Ovary (tissue), 3 donors: Measurements from ENCODE around the gene IFIT3.

Source experiments
- POLR2A ChIP-seq: fragments of 450-650 bp; IDR thresholded peaks from one replicate; pipeline ENCODE4 v1.6.1; 2017; ENCODE audit warnings: antibody characterized with exemption, mild to moderate bottlenecking, moderate library complexity
- TF ChIP-seq, protein P1 (sequence below), 3 donors: fragments of 450-650 bp in 2 of 3; fragments of 200-600 bp in 1 of 3; IDR thresholded peaks; one replicate each; pipeline versions ENCODE4 v1.5.1 to v1.8.0; 2016 to 2022; ENCODE audit warnings: antibody characterized with exemption in 3 of 3, mild to moderate bottlenecking in 1 of 3
- donor health status: DM: no; HTN: no; CAD: no.

DNA sequence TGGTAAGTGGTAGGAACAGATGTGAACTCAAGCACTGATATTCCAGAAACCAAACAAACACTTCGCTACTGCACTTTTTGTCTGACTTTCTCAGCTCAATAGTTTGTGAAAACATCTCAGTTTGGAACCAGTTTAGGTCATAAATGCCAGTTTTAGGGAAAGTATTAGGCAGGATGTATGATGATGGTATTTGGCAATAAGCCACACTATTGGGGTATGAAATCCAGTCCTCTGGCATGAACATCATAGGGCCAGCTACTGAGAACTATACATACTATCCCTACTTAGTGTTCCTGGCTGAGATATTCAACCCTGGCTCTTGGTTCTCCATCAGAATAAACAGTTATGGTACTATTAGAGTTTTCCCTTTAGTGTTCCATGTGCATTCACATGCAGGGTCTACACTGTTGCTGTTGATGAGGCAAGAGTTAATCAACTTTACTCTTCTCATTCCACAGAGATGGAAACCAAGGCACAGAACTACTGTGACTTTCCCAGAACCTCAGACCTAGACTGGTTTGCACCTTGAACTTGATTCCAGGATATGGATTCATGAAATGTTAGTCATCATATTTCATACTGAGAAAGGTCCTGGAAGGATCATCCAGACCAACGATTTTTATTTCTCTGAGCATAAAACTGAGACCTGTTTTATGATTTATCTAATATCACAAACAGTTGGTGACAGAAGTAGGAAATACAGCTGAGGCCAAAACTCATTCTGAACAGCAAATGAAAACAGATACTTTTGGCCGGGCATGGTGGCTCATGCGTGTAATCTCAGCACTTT, 46.0 kb upstream of the IFIT3 start:
- TF ChIP-seq, protein P1, sequence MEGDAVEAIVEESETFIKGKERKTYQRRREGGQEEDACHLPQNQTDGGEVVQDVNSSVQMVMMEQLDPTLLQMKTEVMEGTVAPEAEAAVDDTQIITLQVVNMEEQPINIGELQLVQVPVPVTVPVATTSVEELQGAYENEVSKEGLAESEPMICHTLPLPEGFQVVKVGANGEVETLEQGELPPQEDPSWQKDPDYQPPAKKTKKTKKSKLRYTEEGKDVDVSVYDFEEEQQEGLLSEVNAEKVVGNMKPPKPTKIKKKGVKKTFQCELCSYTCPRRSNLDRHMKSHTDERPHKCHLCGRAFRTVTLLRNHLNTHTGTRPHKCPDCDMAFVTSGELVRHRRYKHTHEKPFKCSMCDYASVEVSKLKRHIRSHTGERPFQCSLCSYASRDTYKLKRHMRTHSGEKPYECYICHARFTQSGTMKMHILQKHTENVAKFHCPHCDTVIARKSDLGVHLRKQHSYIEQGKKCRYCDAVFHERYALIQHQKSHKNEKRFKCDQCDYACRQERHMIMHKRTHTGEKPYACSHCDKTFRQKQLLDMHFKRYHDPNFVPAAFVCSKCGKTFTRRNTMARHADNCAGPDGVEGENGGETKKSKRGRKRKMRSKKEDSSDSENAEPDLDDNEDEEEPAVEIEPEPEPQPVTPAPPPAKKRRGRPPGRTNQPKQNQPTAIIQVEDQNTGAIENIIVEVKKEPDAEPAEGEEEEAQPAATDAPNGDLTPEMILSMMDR (IDR thresholded peaks at IDR 0.05): no peak
- no peak for TF ChIP-seq POLR2A
